Measurements from ENCODE around the gene ARRB1. TPM values are rescaled to one million over a fixed set of nuclear protein-coding genes. Genes with fewer than 3 reads are reported as not detected.
A peak's percentile ranks its signal among the peaks of the same experiment; 100 is the strongest.

The ARRB1 gene
- total RNA-seq, 1 experiment from 2014 or later = 219 TPM

- no peak for TF ChIP-seq REST (IDR thresholded peaks at IDR 0.05; ENCODE audit: insufficient read depth in 1 of 2, low read depth in 2 of 2, low read length in 1 of 2)
- no peak for TF ChIP-seq TCF7L2 (IDR thresholded peaks at IDR 0.05; ENCODE audit: low read depth, low read length)
- no peak for TF ChIP-seq CTCF (IDR thresholded peaks at IDR 0.05)
- TF ChIP-seq POLR2AphosphoS5 (IDR thresholded peaks at IDR 0.05; ENCODE audit: low read depth, low read length) = no peak
- TF ChIP-seq SIN3A (IDR thresholded peaks at IDR 0.05; ENCODE audit: borderline replicate concordance, insufficient read depth, low read depth, low read length) = no peak
- intact Hi-C loops (cut with micrococcal nuclease; ENCODE audit: unreplicated experiment) (no loop called here), in situ Hi-C loops (cut with HindIII; ENCODE audit: low pct_unique_long_range_greater_than_20kb, low sequenced_read_pairs) (no loop called here)
- Histone ChIP-seq H3K9me3 (ENCODE audit: control insufficient read depth, insufficient read depth, low read depth, low read length) (no peaks in the 10 kb centered on the region), H3K4me3 (ENCODE audit: low read depth in 2 of 2, low read length in 2 of 2) (no peak overlapping the region), H3K27me3 (ENCODE audit: control insufficient read depth, insufficient read depth, low read length) (no peaks in the 10 kb centered on the region), H3K4me1 (ENCODE audit: control insufficient read depth, insufficient read depth, low read length) (peaks cover 100% of the 10 kb centered on the region), H3K36me3 (ENCODE audit: control insufficient read depth, insufficient read depth, low read length) (no peaks in the 10 kb centered on the region; the same call in 1 of the 2 replicates), H3K27ac (ENCODE audit: low read length) (peak overlapping the region; percentile 96)
- no TSS peak for BruUV-seq (replicated peaks)
- ATAC-seq = no peak
- POLR2A ChIA-PET = no interaction called here
- DNase-seq (ENCODE audit: low read depth, low spot score) = no peak
- CTCF ChIA-PET = no interaction called here
Measured at GRCh38 chr11:75345455-75346160, 5.9 kb downstream of the ARRB1 start.

- no peak for ATAC-seq
- H3K27me3 ChIP-seq (ENCODE audit: control insufficient read depth, insufficient read depth, low read length) = no peaks in the 10 kb centered on the region
- POLR2A ChIA-PET = no interaction called here
- DNase-seq (ENCODE audit: low read depth, low spot score) = no peak
- CTCF ChIA-PET = no interaction called here
- peaks cover 100% of the 10 kb centered on the region for H3K4me1 ChIP-seq (ENCODE audit: control insufficient read depth, insufficient read depth, low read length)
- H3K4me3 ChIP-seq (ENCODE audit: low read depth in 2 of 2, low read length in 2 of 2) = no peak overlapping the region
- no peaks in the 10 kb centered on the region for H3K9me3 ChIP-seq (ENCODE audit: control insufficient read depth, insufficient read depth, low read depth, low read length)
- H3K36me3 ChIP-seq (ENCODE audit: control insufficient read depth, insufficient read depth, low read length) = no peaks in the 10 kb centered on the region; the same call in 1 of the 2 replicates
- TF ChIP-seq POLR2AphosphoS5 (IDR thresholded peaks at IDR 0.05; ENCODE audit: low read depth, low read length) = no peak
- TF ChIP-seq REST (IDR thresholded peaks at IDR 0.05; ENCODE audit: insufficient read depth in 1 of 2, low read depth in 2 of 2, low read length in 1 of 2) = no peak
- no peak for TF ChIP-seq TCF7L2 (IDR thresholded peaks at IDR 0.05; ENCODE audit: low read depth, low read length)
- no peak for TF ChIP-seq SIN3A (IDR thresholded peaks at IDR 0.05; ENCODE audit: borderline replicate concordance, insufficient read depth, low read depth, low read length)
- no peak for TF ChIP-seq CTCF (IDR thresholded peaks at IDR 0.05)
- BruUV-seq (replicated peaks) = no TSS peak
- H3K27ac ChIP-seq (ENCODE audit: low read length) = peak overlapping the region; percentile 96
- intact Hi-C loops (cut with micrococcal nuclease; ENCODE audit: unreplicated experiment) (loop anchor here (5.0 kb wide), 1 partner anchor 37 kb away; no protein-coding TSS in a partner anchor), in situ Hi-C loops (cut with HindIII; ENCODE audit: low pct_unique_long_range_greater_than_20kb, low sequenced_read_pairs) (no loop called here)
Measured at GRCh38 chr11:75344761-75345454, 6.6 kb downstream of the ARRB1 start.
